ENCODE results near the gene ZNF683. TPM values are rescaled to one million over a fixed set of nuclear protein-coding genes. Genes with fewer than 3 reads are reported as not detected.

ZNF683 gene
- total RNA-seq, 1 experiment from 2014 or later = not detected

GRCh38 chr1:26344147-26344920, 28.2 kb downstream of the ZNF683 start:
- TF ChIP-seq CTCF (conservative IDR thresholded peaks at IDR 0.05; ENCODE audit: low read depth, low read length) (no peak), EZH2 (IDR thresholded peaks at IDR 0.05; ENCODE audit: low read length, unreplicated experiment) (no peak), EZH2phosphoT487 (IDR thresholded peaks at IDR 0.05; ENCODE audit: borderline replicate concordance, low read length) (no peak)
- H3K36me3 ChIP-seq (ENCODE audit: low read depth, low read length) = no peaks in the 10 kb centered on the region
- H4K20me1 ChIP-seq (ENCODE audit: low read length) = no peaks in the 10 kb centered on the region
- BruUV-seq (replicated peaks) = no TSS peak
- ATAC-seq (no peak), DNase-seq (no peak)
- CTCF ChIA-PET = no interaction called here
- intact Hi-C loops (cut with micrococcal nuclease) = no loop called here
- H3K9me3 ChIP-seq (ENCODE audit: low read length) = no peaks in the 10 kb centered on the region
- no peaks in the 10 kb centered on the region for H3F3A ChIP-seq (ENCODE audit: low read length, unreplicated experiment)
- H3K27ac ChIP-seq (ENCODE audit: low read length) = no peak overlapping the region
- H3K4me1 ChIP-seq (ENCODE audit: insufficient read depth, low read length) = peaks cover 2% of the 10 kb centered on the region
- no peaks in the 10 kb centered on the region for H3K9me2 ChIP-seq (replicated peaks; ENCODE audit: low read length)
- no peaks in the 10 kb centered on the region for H3K27me3 ChIP-seq (ENCODE audit: low read length)
- H3K4me3 ChIP-seq (ENCODE audit: low read length) = no peak overlapping the region
- no peak overlapping the region for H3K9ac ChIP-seq (ENCODE audit: low read length)
- no peak overlapping the region for H2AFZ ChIP-seq (ENCODE audit: low read length)
- POLR2A ChIA-PET (ENCODE audit: unreplicated experiment) = no interaction called here
- H3K79me2 ChIP-seq (ENCODE audit: low read length) = no peaks in the 10 kb centered on the region
- no peak overlapping the region for H3K4me2 ChIP-seq (ENCODE audit: low read length)

- no peak overlapping the region for H3K4me2 ChIP-seq (ENCODE audit: low read length)
- no peak overlapping the region for H2AFZ ChIP-seq (ENCODE audit: low read length)
- intact Hi-C loops (cut with micrococcal nuclease) = no loop called here
- no peaks in the 10 kb centered on the region for H3K79me2 ChIP-seq (ENCODE audit: low read length)
- no peak overlapping the region for H3K9ac ChIP-seq (ENCODE audit: low read length)
- H4K20me1 ChIP-seq (ENCODE audit: low read length) = no peaks in the 10 kb centered on the region
- no TSS peak for BruUV-seq (replicated peaks)
- TF ChIP-seq EZH2phosphoT487 (IDR thresholded peaks at IDR 0.05; ENCODE audit: borderline replicate concordance, low read length) (no peak), EZH2 (IDR thresholded peaks at IDR 0.05; ENCODE audit: low read length, unreplicated experiment) (no peak), CTCF (conservative IDR thresholded peaks at IDR 0.05; ENCODE audit: low read depth, low read length) (no peak)
- ATAC-seq = no peak
- no peaks in the 10 kb centered on the region for H3K9me3 ChIP-seq (ENCODE audit: low read length)
- ChIA-PET CTCF (no interaction called here), POLR2A (ENCODE audit: unreplicated experiment) (no interaction called here)
- H3K4me1 ChIP-seq (ENCODE audit: insufficient read depth, low read length) = peaks cover 5% of the 10 kb centered on the region
- no peaks in the 10 kb centered on the region for H3K27me3 ChIP-seq (ENCODE audit: low read length)
- DNase-seq = no peak
- no peaks in the 10 kb centered on the region for H3K36me3 ChIP-seq (ENCODE audit: low read depth, low read length)
- no peaks in the 10 kb centered on the region for H3F3A ChIP-seq (ENCODE audit: low read length, unreplicated experiment)
- H3K4me3 ChIP-seq (ENCODE audit: low read length) = no peak overlapping the region
- H3K27ac ChIP-seq (ENCODE audit: low read length) = no peak overlapping the region
- no peaks in the 10 kb centered on the region for H3K9me2 ChIP-seq (replicated peaks; ENCODE audit: low read length)
Measured at GRCh38 chr1:26340047-26340481, 32.5 kb downstream of the ZNF683 start.

GRCh38 chr1:26338670-26339069, 33.9 kb downstream of the ZNF683 start:
- Histone ChIP-seq H3K9ac (ENCODE audit: low read length) (no peak overlapping the region), H3F3A (ENCODE audit: low read length, unreplicated experiment) (no peaks in the 10 kb centered on the region)
- no TSS peak for BruUV-seq (replicated peaks)

More at GRCh38 chr1:26338670-26339069, 33.9 kb downstream of the ZNF683 start:
- CTCF ChIA-PET = no interaction called here
- H3K36me3 ChIP-seq (ENCODE audit: low read depth, low read length) = no peaks in the 10 kb centered on the region
- H3K9me2 ChIP-seq (replicated peaks; ENCODE audit: low read length) = no peaks in the 10 kb centered on the region
- intact Hi-C loops (cut with micrococcal nuclease) = no loop called here
- TF ChIP-seq EZH2 (IDR thresholded peaks at IDR 0.05; ENCODE audit: low read length, unreplicated experiment) = no peak
- TF ChIP-seq CTCF (conservative IDR thresholded peaks at IDR 0.05; ENCODE audit: low read depth, low read length) = no peak
- no peak for TF ChIP-seq EZH2phosphoT487 (IDR thresholded peaks at IDR 0.05; ENCODE audit: borderline replicate concordance, low read length)
- no peak overlapping the region for H2AFZ ChIP-seq (ENCODE audit: low read length)
- H3K27ac ChIP-seq (ENCODE audit: low read length) = no peak overlapping the region
- no peaks in the 10 kb centered on the region for H3K27me3 ChIP-seq (ENCODE audit: low read length)
- no peaks in the 10 kb centered on the region for H3K9me3 ChIP-seq (ENCODE audit: low read length)
- peaks cover 5% of the 10 kb centered on the region for H3K4me1 ChIP-seq (ENCODE audit: insufficient read depth, low read length)
- no peaks in the 10 kb centered on the region for H3K79me2 ChIP-seq (ENCODE audit: low read length)
- H4K20me1 ChIP-seq (ENCODE audit: low read length) = no peaks in the 10 kb centered on the region
- no peak for ATAC-seq
- H3K4me2 ChIP-seq (ENCODE audit: low read length) = no peak overlapping the region
- no peak for DNase-seq
- no peak overlapping the region for H3K4me3 ChIP-seq (ENCODE audit: low read length)
- POLR2A ChIA-PET (ENCODE audit: unreplicated experiment) = no interaction called here

All from PC-3 (cell line).